Panc1 (cell line): ENCODE results near the gene TFEC.

Experiments used
- CTCF ChIP-seq: fragments of 450-650 bp; IDR thresholded peaks from 2 replicates; pipeline ENCODE4 v1.5.1; 2017; ENCODE audit warnings: mild to moderate bottlenecking
- POLR2AphosphoS5 ChIP-seq: IDR thresholded peaks from 2 replicates; pipeline ENCODE4 v1.6.1; 2012; ENCODE audit warnings: mild to moderate bottlenecking, low read depth, low read length, moderate library complexity
- SIN3A ChIP-seq: IDR thresholded peaks from 2 replicates; pipeline ENCODE4 v1.6.1; 2012; ENCODE audit warnings: low read depth, mild to moderate bottlenecking, low read length, moderate library complexity, borderline replicate concordance; ENCODE audit not compliant: insufficient read depth
- TF ChIP-seq, protein P1 (sequence below), 2 experiments: IDR thresholded peaks; 2 replicates each; pipeline ENCODE4 v1.6.1; 2011 to 2012; ENCODE audit warnings: low read depth in 2 of 2, control low read depth in 1 of 2, low read length in 1 of 2, mild to moderate bottlenecking in 1 of 2, moderate library complexity in 1 of 2; ENCODE audit not compliant: insufficient read depth in 1 of 2

- TF ChIP-seq CTCF (no peak), SIN3A (no peak), POLR2AphosphoS5 (no peak)
- TF ChIP-seq, protein P1, sequence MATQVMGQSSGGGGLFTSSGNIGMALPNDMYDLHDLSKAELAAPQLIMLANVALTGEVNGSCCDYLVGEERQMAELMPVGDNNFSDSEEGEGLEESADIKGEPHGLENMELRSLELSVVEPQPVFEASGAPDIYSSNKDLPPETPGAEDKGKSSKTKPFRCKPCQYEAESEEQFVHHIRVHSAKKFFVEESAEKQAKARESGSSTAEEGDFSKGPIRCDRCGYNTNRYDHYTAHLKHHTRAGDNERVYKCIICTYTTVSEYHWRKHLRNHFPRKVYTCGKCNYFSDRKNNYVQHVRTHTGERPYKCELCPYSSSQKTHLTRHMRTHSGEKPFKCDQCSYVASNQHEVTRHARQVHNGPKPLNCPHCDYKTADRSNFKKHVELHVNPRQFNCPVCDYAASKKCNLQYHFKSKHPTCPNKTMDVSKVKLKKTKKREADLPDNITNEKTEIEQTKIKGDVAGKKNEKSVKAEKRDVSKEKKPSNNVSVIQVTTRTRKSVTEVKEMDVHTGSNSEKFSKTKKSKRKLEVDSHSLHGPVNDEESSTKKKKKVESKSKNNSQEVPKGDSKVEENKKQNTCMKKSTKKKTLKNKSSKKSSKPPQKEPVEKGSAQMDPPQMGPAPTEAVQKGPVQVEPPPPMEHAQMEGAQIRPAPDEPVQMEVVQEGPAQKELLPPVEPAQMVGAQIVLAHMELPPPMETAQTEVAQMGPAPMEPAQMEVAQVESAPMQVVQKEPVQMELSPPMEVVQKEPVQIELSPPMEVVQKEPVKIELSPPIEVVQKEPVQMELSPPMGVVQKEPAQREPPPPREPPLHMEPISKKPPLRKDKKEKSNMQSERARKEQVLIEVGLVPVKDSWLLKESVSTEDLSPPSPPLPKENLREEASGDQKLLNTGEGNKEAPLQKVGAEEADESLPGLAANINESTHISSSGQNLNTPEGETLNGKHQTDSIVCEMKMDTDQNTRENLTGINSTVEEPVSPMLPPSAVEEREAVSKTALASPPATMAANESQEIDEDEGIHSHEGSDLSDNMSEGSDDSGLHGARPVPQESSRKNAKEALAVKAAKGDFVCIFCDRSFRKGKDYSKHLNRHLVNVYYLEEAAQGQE (IDR thresholded peaks at IDR 0.05; ENCODE audit: insufficient read depth in 1 of 2, low read depth in 2 of 2, low read length in 1 of 2) = no peak
Measured at GRCh38 chr7:116064179-116064578, 33.6 kb upstream of the TFEC start.
